Measurements from ENCODE around the gene KCTD13.
"Not testable (repeated sequence)": the region's sequence is repeated elsewhere in the genome, so short reads cannot be mapped to it uniquely, and the experiment has no call there.

The KCTD13 gene

GRCh38 chr16:29877266-29877961, 48.6 kb downstream of the KCTD13 start:
- DNase-seq = peak; percentile 71

- DNase-seq = no peak
Observed at GRCh38 chr16:29876594-29877249, 49.3 kb downstream of the KCTD13 start.

GRCh38 chr16:29876217-29876593, 49.8 kb downstream of the KCTD13 start:
- no peak for DNase-seq

GRCh38 chr16:29875206-29875605, 50.8 kb downstream of the KCTD13 start:
- DNase-seq = no peak

GRCh38 chr16:29873319-29873718, 52.7 kb downstream of the KCTD13 start:
- no peak for DNase-seq

GRCh38 chr16:29871822-29872546, 54.0 kb downstream of the KCTD13 start:
- DNase-seq = no peak

GRCh38 chr16:29869067-29869466, 57.0 kb downstream of the KCTD13 start:
- DNase-seq = not testable (repeated sequence)

- no peak for DNase-seq
Observed at GRCh38 chr16:29868396-29869009, 57.5 kb downstream of the KCTD13 start.

- no peak for DNase-seq
Observed at GRCh38 chr16:29864205-29864604, 61.8 kb downstream of the KCTD13 start.

GRCh38 chr16:29863669-29863984, 62.4 kb downstream of the KCTD13 start:
- DNase-seq = no peak

GRCh38 chr16:29862884-29863668, 63.0 kb downstream of the KCTD13 start, which contains the start of gene CDIPT:
TSS of gene CDIPT (minus strand) at chr16:29863226. CDS start at chr16:29862857, 369 bp downstream.
- peak; percentile 95 for DNase-seq

- DNase-seq = no peak
Observed at GRCh38 chr16:29862383-29862883, 63.6 kb downstream of the KCTD13 start.

- DNase-seq = no peak
Observed at GRCh38 chr16:29860218-29860617, 65.8 kb downstream of the KCTD13 start.

GRCh38 chr16:29858974-29859373, 67.1 kb downstream of the KCTD13 start:
- no peak for DNase-seq

GRCh38 chr16:29858149-29858849, 67.7 kb downstream of the KCTD13 start:
- no peak for DNase-seq

- no peak for DNase-seq
Observed at GRCh38 chr16:29857133-29857760, 68.8 kb downstream of the KCTD13 start.
